ENCODE results near the gene UNC5B.

Gene UNC5B

DNA sequence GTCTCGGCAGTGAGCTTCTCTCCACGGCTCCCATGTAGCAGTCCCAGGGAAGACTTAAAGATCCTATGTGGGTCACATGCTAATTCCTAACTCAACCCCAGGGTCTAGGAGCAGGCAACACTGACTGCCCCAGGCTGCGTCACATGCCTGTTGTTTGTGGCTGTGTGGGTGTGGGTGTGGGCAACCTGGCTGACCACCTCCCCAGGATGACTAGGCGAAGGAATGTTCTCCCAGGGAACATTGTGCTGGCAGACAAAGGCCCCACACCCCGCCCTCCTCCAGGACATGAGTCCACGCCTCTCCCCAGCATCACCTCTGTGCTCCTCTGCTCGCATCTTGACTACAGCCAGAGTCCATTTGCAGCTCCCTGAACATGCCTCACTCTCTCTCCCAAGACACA is 137.0 kb downstream of the UNC5B start:
- no peak for DNase-seq

DNA sequence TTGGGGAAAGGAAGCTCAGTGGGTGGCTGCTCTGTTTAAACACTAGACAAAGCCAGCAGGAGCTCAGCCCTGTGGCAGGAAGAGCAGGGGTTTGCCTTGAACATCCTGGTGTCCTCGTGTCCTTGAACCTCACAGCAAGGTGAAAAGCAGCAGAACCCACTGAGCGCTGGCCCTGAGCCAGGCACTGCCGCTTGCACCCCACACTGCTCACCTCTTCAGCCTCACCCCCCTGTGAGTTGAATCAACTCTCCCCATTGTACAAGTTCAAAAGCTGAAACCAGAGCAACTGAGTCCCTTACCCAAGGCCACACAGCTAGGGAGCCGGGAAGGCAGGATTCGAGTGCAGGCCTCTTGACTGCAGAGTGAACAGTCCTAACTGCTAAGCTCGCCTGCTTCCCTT is 138.7 kb downstream of the UNC5B start:
- DNase-seq: no peak

DNA sequence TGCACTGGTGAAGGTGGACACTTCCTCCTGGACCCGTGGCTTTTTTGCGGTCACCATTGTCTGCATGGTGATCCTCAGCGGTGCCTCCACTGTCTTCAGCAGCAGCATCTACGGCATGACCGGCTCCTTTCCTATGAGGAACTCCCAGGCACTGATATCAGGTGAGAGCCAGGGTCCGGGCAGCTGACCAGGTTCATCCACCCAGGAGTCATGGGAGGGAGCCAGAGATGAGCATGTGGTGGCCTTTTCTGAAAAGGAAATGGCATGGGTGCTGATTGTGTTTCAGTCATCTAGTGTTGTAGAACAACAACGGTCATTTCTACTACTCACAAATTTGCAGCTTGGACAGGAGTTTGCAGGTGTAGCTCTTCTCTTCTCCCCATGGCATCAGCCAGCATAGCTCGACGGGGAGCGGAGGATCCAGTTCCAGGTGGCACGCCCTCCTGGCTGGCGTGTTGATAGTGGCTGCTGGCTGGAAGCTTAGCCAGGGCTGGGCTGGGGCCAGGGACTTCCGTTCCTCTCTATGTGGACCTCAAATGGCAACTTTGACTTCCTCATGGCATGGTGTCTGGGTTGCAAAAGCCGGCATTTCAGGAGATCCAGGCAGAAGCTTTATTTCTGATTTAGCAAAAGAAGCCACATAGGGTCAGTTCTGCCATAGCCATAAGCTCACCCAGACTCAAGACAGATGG is 139.4 kb downstream of the UNC5B start:
- DNase-seq: no peak
